B cell (primary cell): Measurements from ENCODE around the gene STAG2. TPM values are rescaled to one million over a fixed set of nuclear protein-coding genes. Genes with fewer than 3 reads are reported as not detected.

Experiments used
- ATAC-seq: fragments of 200-7000 bp; cut with Tn5 transposase; one replicate; pipeline ENCODE4 v1.10.0; 2021; ENCODE audit warnings: low read depth, mild to moderate bottlenecking, moderate number of reproducible peaks, moderate library complexity
- CTCF ChIA-PET: fragments of 350-600 bp; sonication (Branson Sonifier 250); formaldehyde crosslinking; loops from one replicate; lab custom pipeline; 2021; ENCODE audit warnings: antibody characterized with exemption, inconsistent platforms; lab: Charles Lee
- POLR2A ChIA-PET: fragments of 350-600 bp; sonication (Branson Sonifier 250); formaldehyde crosslinking; loops from one replicate; lab custom pipeline; 2021; ENCODE audit warnings: antibody characterized with exemption; lab: Charles Lee
- DNase-seq: peaks from one replicate; pipeline ENCODE4 v3.0.0; 2013
- H2AFZ ChIP-seq: 2 replicates; pipeline ENCODE4 v1.6.1; 2012; ENCODE audit warnings: mild to moderate bottlenecking, low read depth, low read length; ENCODE audit not compliant: insufficient read depth, poor library complexity, severe bottlenecking
- H3K27ac ChIP-seq, 2 donors: 1 replicate in 1 of 2; 2 replicates in 1 of 2; pipeline ENCODE4 v1.5.1; 2012 to 2013; ENCODE audit warnings: low read length in 2 of 2, mild to moderate bottlenecking in 2 of 2, moderate library complexity in 1 of 2
- H3K27me3 ChIP-seq, 4 experiments: fragments of 200-600 bp in 1 of 4; sonication (generic) in 1 of 4; replicated peaks in 1 of 4; 1 replicate in 2 of 4; 2 replicates in 2 of 4; pipeline versions ENCODE4 v1.6.1 to v1.7.0; 2013 to 2016; ENCODE audit warnings: low read length in 3 of 4, mild to moderate bottlenecking in 2 of 4, mixed read lengths in 1 of 4, moderate library complexity in 1 of 4; ENCODE audit not compliant: insufficient read depth in 4 of 4, control insufficient read depth in 3 of 4; ENCODE audit errors: control extremely low read depth in 1 of 4
- H3K36me3 ChIP-seq, 2 experiments: replicated peaks in 1 of 2; 1 replicate in 1 of 2; 2 replicates in 1 of 2; pipeline versions ENCODE4 v1.6.1 to v1.7.1; 2013; ENCODE audit warnings: low read length in 1 of 2; ENCODE audit not compliant: insufficient read depth in 2 of 2, control insufficient read depth in 1 of 2; ENCODE audit errors: control extremely low read depth in 1 of 2, extremely low read depth in 1 of 2
- H3K4me1 ChIP-seq, 2 donors: fragments of 200-600 bp in 1 of 2; sonication (generic) in 1 of 2; 1 replicate in 1 of 2; 2 replicates in 1 of 2; pipeline versions ENCODE4 v1.5.1 to v1.6.1; 2013 to 2017; ENCODE audit warnings: low read length in 2 of 2; ENCODE audit not compliant: control insufficient read depth in 2 of 2, insufficient read depth in 2 of 2
- H3K4me2 ChIP-seq: replicated peaks from 2 replicates; pipeline ENCODE3; 2012; ENCODE audit warnings: mild to moderate bottlenecking, low read depth, low read length; ENCODE audit not compliant: poor library complexity, severe bottlenecking
- H3K4me3 ChIP-seq, 5 experiments: fragments of 200-600 bp in 1 of 5; sonication (generic) in 1 of 5; 1 replicate in 3 of 5; 2 replicates in 2 of 5; pipeline versions ENCODE4 v1.5.1 to v1.7.0; 2011 to 2016; ENCODE audit warnings: low read length in 4 of 5, mild to moderate bottlenecking in 4 of 5, low read depth in 2 of 5, control low read depth in 1 of 5, moderate library complexity in 1 of 5; ENCODE audit not compliant: insufficient read depth in 1 of 5; ENCODE audit errors: control extremely low read depth in 1 of 5, extremely low read depth in 1 of 5
- H3K79me2 ChIP-seq: fragments of 200-600 bp; sonication (generic); one replicate; pipeline ENCODE4 v1.6.0; 2016; ENCODE audit warnings: low read length; ENCODE audit not compliant: control insufficient read depth, insufficient read depth
- H3K9ac ChIP-seq: fragments of 200-600 bp; sonication (generic); 2 replicates; pipeline ENCODE4 v1.6.1; 2017; ENCODE audit warnings: mild to moderate bottlenecking, low read length, moderate library complexity
- H3K9me3 ChIP-seq, 3 donors: one replicate each; pipeline versions ENCODE4 v1.6.1 to v1.7.1; 2013; ENCODE audit warnings: low read length in 2 of 3; ENCODE audit not compliant: control insufficient read depth in 2 of 3, insufficient read depth in 1 of 3; ENCODE audit errors: control extremely low read depth in 1 of 3
- H4K20me1 ChIP-seq: 2 replicates; pipeline ENCODE4 v1.6.0; 2012; ENCODE audit warnings: mild to moderate bottlenecking, low read length; ENCODE audit not compliant: insufficient read depth, control insufficient read depth, poor library complexity, severe bottlenecking
- H3K27ac Mint-ChIP-seq: one replicate; pipeline ENCODE4 v1.8.0; 2021; ENCODE audit warnings: mixed read lengths
- H3K27me3 Mint-ChIP-seq: one replicate; pipeline ENCODE4 v1.8.0; 2021; ENCODE audit warnings: mixed read lengths
- H3K4me1 Mint-ChIP-seq: one replicate; pipeline ENCODE4 v1.8.0; 2021; ENCODE audit warnings: mixed read lengths
- H3K4me3 Mint-ChIP-seq: one replicate; pipeline ENCODE4 v1.8.0; 2021; ENCODE audit warnings: mixed read lengths
- H3K9me3 Mint-ChIP-seq: one replicate; pipeline ENCODE4 v1.8.0; 2022; ENCODE audit warnings: mixed read lengths; ENCODE audit not compliant: insufficient read depth
- EZH2 ChIP-seq: IDR thresholded peaks from 2 replicates; pipeline ENCODE4 v1.6.1; 2012; ENCODE audit warnings: borderline replicate concordance, low read depth, mild to moderate bottlenecking, moderate library complexity, low read length; ENCODE audit not compliant: insufficient read depth, poor library complexity, severe bottlenecking
- WGBS: methylation state at CpG from one replicate; pipeline ENCODE4 v1.1.5; 2013; ENCODE audit warnings: missing lambda C conversion rate; ENCODE audit not compliant: insufficient coverage; 5-methylcytosine and 5-hydroxymethylcytosine counted together
- intact Hi-C: fragments of 100-400 bp; cut with micrococcal nuclease; formaldehyde crosslinking; loops from one replicate; pipeline ENCODE4 v1.10.0; 2022
- polyA plus RNA-seq: library from polyadenylated mRNA; depleted of rRNA; stranded (reverse); fragments of >200 nt; gene quantifications from 2 replicates; pipeline ENCODE4 v1.2.3, GENCODE V29; 2012
- total RNA-seq, 2 donors: library from RNA; stranded (reverse); fragments of 120-200 nt in 1 of 2; gene quantifications; 1 replicate in 1 of 2; 2 replicates in 1 of 2; pipeline versions ENCODE4 v1.2.3 to v1.2.4, GENCODE V29; 2013 to 2022
- TF ChIP-seq, protein P1 (sequence below): fragments of 200-600 bp; IDR thresholded peaks from one replicate; pipeline ENCODE4 v1.8.0; 2022; ENCODE audit warnings: antibody characterized with exemption, mild to moderate bottlenecking

Gene STAG2
- total and polyA plus RNA-seq, 2 donors (not counting 1 experiment from before 2014, with no cell fraction given) = 15.3 to 117 TPM

DNA sequence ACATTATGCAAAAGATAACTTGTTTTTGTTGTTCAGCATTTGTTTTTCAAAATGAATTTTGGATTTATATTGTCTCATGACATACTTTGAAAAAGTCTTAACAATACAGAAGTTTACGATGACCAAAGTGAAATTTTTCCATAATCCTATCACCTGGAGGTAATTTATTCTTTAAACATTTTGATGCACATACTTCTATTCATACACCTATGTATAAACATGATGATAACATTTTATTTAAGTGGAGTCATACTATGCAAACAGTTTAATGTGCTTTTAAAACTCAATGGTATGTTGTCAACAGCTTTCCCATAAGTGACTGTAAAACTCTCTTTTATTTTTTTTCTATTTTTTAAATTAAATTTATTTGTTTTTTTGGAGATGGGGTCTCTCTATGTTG lies 65.0 kb downstream of the STAG2 start:
- H3K4me2 ChIP-seq = no peak overlapping the region
- CTCF ChIA-PET = no interaction called here
- no peaks in the 10 kb centered on the region for H3K27me3 Mint-ChIP-seq
- peaks cover 1 to 18% of the 10 kb centered on the region in 2 experiments for H3K36me3 ChIP-seq
- H3K27ac ChIP-seq = no peak overlapping the region
- H3K4me1 ChIP-seq = peaks cover 0 to 3% of the 10 kb centered on the region in 2 donors
- WGBS = no CpG with 5 or more reads among the region's 1 CpG
- TF ChIP-seq EZH2 = no peak
- TF ChIP-seq, protein P1, sequence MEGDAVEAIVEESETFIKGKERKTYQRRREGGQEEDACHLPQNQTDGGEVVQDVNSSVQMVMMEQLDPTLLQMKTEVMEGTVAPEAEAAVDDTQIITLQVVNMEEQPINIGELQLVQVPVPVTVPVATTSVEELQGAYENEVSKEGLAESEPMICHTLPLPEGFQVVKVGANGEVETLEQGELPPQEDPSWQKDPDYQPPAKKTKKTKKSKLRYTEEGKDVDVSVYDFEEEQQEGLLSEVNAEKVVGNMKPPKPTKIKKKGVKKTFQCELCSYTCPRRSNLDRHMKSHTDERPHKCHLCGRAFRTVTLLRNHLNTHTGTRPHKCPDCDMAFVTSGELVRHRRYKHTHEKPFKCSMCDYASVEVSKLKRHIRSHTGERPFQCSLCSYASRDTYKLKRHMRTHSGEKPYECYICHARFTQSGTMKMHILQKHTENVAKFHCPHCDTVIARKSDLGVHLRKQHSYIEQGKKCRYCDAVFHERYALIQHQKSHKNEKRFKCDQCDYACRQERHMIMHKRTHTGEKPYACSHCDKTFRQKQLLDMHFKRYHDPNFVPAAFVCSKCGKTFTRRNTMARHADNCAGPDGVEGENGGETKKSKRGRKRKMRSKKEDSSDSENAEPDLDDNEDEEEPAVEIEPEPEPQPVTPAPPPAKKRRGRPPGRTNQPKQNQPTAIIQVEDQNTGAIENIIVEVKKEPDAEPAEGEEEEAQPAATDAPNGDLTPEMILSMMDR = no peak
- POLR2A ChIA-PET = no interaction called here
- H3K27me3 ChIP-seq = no peaks in the 10 kb centered on the region
- no peak overlapping the region for H2AFZ ChIP-seq
- no peak overlapping the region for H3K4me3 Mint-ChIP-seq
- no peak for ATAC-seq
- no peak overlapping the region for H3K27ac Mint-ChIP-seq
- peaks cover 22% of the 10 kb centered on the region for H3K79me2 ChIP-seq
- no peak for DNase-seq
- no peaks in the 10 kb centered on the region for H4K20me1 ChIP-seq
- H3K4me3 ChIP-seq = no peak overlapping the region
- no peaks in the 10 kb centered on the region for H3K9me3 ChIP-seq
- no peaks in the 10 kb centered on the region for H3K9me3 Mint-ChIP-seq
- no peak overlapping the region for H3K9ac ChIP-seq
- intact Hi-C loops = no loop called here
- peaks cover 7% of the 10 kb centered on the region for H3K4me1 Mint-ChIP-seq

DNA sequence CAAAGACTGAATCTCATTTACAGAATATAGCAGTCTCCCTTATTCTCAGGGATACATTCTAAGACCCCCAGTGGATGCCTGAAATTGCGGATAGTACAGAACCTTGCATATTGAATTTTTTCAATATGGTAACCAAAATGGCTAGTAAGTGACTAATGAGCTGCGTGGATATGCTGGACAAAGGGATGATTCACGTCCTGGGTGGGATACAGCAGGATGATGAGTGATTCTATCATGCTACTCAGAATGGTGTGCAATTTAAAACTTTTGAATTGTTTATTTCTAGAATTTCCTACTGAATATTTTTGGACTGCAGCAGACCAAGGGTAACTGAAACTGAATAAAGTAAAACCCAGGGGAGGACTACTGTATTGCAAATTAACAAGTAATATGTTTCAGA lies 66.7 kb downstream of the STAG2 start:
- TF ChIP-seq EZH2 = no peak
- TF ChIP-seq, protein P1 = no peak
- H3K27me3 Mint-ChIP-seq = no peaks in the 10 kb centered on the region
- no peak for ATAC-seq
- ChIA-PET CTCF (no interaction called here), POLR2A (no interaction called here)
- no peaks in the 10 kb centered on the region for H3K27me3 ChIP-seq
- H3K27ac Mint-ChIP-seq = no peak overlapping the region
- no peak for DNase-seq
- intact Hi-C loops = no loop called here
- no peak overlapping the region for H3K27ac ChIP-seq
- H4K20me1 ChIP-seq = no peaks in the 10 kb centered on the region
- H3K4me3 ChIP-seq = no peak overlapping the region
- peaks cover 0 to 3% of the 10 kb centered on the region in 2 donors for H3K4me1 ChIP-seq
- 83% methylated on average over 1 of the region's 3 CpGs for WGBS
- no peak overlapping the region for H3K4me3 Mint-ChIP-seq
- no peaks in the 10 kb centered on the region for H3K9me3 Mint-ChIP-seq
- peaks cover 7% of the 10 kb centered on the region for H3K4me1 Mint-ChIP-seq
- H3K36me3 ChIP-seq = peaks cover 1 to 30% of the 10 kb centered on the region in 2 experiments
- H3K79me2 ChIP-seq = peaks cover 13% of the 10 kb centered on the region
- H3K9ac ChIP-seq = no peak overlapping the region
- no peaks in the 10 kb centered on the region for H3K9me3 ChIP-seq
- H3K4me2 ChIP-seq = no peak overlapping the region
- H2AFZ ChIP-seq = no peak overlapping the region
